Left kidney (tissue), 2 donors: ENCODE measurements around the gene UGT1A8. TPM values are rescaled to one million over a fixed set of nuclear protein-coding genes. Genes with fewer than 3 reads are reported as not detected.
"Not testable (repeated sequence)": the region's sequence is repeated elsewhere in the genome, so short reads cannot be mapped to it uniquely, and the experiment has no call there.

Source experiments
- DNase-seq: peaks from one replicate; pipeline ENCODE4 v3.0.0-alpha.2; 2013
- polyA plus RNA-seq: library from polyadenylated mRNA; unstranded; fragments of 120-200 nt; gene quantifications from one replicate; pipeline ENCODE4 v1.2.1, GENCODE V29; 2013; ENCODE audit not compliant: insufficient read length

UGT1A8 gene
- polyA plus RNA-seq, 1 donor: not detected

GRCh38 chr2:233639860-233640259 is 22.4 kb downstream of the UGT1A8 start:
- DNase-seq: no peak

GRCh38 chr2:233643128-233643527 is 25.7 kb downstream of the UGT1A8 start:
- DNase-seq: no peak

GRCh38 chr2:233646033-233646432 is 28.6 kb downstream of the UGT1A8 start:
- not testable (repeated sequence) for DNase-seq

GRCh38 chr2:233650981-233651380 is 33.5 kb downstream of the UGT1A8 start:
- no peak for DNase-seq

GRCh38 chr2:233651430-233651829 is 34.0 kb downstream of the UGT1A8 start:
- no peak for DNase-seq

- DNase-seq: no peak
These were observed 37.1 kb downstream of the UGT1A8 start for GRCh38 chr2:233654501-233654900.

- no peak for DNase-seq
These were observed 37.6 kb downstream of the UGT1A8 start for GRCh38 chr2:233655043-233655442.

- DNase-seq: not testable (repeated sequence)
These were observed 38.5 kb downstream of the UGT1A8 start for GRCh38 chr2:233655943-233656342.

- no peak for DNase-seq
These were observed 39.0 kb downstream of the UGT1A8 start for GRCh38 chr2:233656443-233656842.

- no peak for DNase-seq
These were observed 41.2 kb downstream of the UGT1A8 start for GRCh38 chr2:233658610-233659009.

GRCh38 chr2:233663911-233664310 is 46.5 kb downstream of the UGT1A8 start:
- DNase-seq: no peak

- no peak for DNase-seq
These were observed 51.3 kb downstream of the UGT1A8 start for GRCh38 chr2:233668605-233669260.

- no peak for DNase-seq
These were observed 54.1 kb downstream of the UGT1A8 start, which contains the start of gene UGT1A9 for GRCh38 chr2:233671290-233672161. UGT1A9 (plus strand) TSS chr2:233671898; CDS start chr2:233671935, 37 bp downstream.

GRCh38 chr2:233672886-233673285 is 55.5 kb downstream of the UGT1A8 start:
- DNase-seq: no peak

GRCh38 chr2:233673896-233674295 is 56.5 kb downstream of the UGT1A8 start:
- DNase-seq: no peak

- DNase-seq: no peak
These were observed 56.9 kb downstream of the UGT1A8 start for GRCh38 chr2:233674314-233674713.

- peak; percentile 12 for DNase-seq
These were observed 57.6 kb downstream of the UGT1A8 start for GRCh38 chr2:233674995-233675394.

GRCh38 chr2:233676046-233676445 is 58.6 kb downstream of the UGT1A8 start:
- DNase-seq: no peak

- DNase-seq: no peak
These were observed 61.8 kb downstream of the UGT1A8 start for GRCh38 chr2:233679196-233679595.

GRCh38 chr2:233680361-233681045 is 63.1 kb downstream of the UGT1A8 start:
- no peak for DNase-seq

- no peak for DNase-seq
These were observed 64.2 kb downstream of the UGT1A8 start, which contains the start of gene UGT1A7 for GRCh38 chr2:233681521-233682099. UGT1A7 (plus strand) TSS chr2:233681901; CDS start chr2:233681938, 37 bp downstream.

- no peak for DNase-seq
These were observed 67.2 kb downstream of the UGT1A8 start for GRCh38 chr2:233684640-233685039.
